COLO668 (cell line): ENCODE data around the gene MAN1C1.

Experiments used
- DNase-seq: peaks from one replicate; lab custom pipeline; 2025; ENCODE audit not compliant: unreplicated experiment; lab: John Stamatoyannopoulos, UW

MAN1C1 gene

DNA sequence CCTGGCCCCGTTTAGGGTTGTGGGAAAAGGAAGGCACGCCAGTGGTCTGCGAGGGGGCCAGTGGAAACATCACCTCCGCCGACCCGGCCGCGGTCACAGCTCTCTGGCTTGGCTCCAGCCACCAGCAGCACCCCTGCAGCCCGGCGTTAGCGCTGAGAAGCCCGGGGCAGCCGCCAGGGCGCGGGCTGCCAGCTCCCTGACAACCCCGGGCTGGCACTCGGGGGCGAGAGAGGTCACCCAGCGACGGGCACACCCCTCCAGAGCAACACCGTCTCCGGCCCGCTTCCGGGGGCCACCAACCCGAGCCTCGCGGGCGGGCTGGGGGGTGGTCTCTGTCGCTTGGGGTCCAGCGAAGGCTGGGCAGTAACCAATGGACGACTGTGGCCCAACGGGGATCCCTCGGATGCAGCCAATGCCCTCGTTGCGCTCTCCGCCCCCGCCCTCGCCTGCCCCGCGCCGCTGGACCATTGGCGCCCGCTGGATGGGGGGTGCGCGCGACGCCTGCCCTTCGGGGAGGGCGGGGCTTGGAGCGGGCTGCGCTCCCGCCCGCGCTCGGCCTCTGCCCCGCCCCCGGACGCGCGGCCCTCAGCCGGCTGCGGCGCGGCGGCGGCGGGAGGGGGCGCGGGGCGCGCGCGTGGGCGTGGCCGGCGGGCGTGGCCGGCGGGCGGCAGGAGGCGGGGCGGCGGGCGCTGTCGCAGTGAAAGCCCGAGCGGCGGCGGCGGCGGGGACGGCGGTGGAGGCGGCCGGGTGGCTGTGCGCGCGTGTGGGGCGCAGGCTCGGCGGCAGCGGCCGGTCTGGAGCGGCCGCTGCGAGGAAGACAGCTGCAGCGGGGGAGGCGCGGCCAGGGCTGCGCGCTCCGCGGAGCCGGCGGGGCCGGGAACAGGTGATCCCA is at the start of gene MAN1C1:
TSS of gene MAN1C1 (plus strand) at position 697 of the 892 bp plus-strand sequence. CDS start 1,007 bp downstream, outside the sequence.
- peak; percentile 99 for DNase-seq

- peak; percentile 34 for DNase-seq
These were observed 48.9 kb upstream of the MAN1C1 start for GRCh38 chr1:25567710-25568089.

- peak; percentile 74 for DNase-seq
These were observed 48.3 kb upstream of the MAN1C1 start for GRCh38 chr1:25568090-25568833.

- DNase-seq = peak; percentile 92
These were observed 47.6 kb upstream of the MAN1C1 start for GRCh38 chr1:25568834-25569596.

- peak; percentile 92 for DNase-seq
These were observed 46.8 kb upstream of the MAN1C1 start for GRCh38 chr1:25569597-25570396.

DNA sequence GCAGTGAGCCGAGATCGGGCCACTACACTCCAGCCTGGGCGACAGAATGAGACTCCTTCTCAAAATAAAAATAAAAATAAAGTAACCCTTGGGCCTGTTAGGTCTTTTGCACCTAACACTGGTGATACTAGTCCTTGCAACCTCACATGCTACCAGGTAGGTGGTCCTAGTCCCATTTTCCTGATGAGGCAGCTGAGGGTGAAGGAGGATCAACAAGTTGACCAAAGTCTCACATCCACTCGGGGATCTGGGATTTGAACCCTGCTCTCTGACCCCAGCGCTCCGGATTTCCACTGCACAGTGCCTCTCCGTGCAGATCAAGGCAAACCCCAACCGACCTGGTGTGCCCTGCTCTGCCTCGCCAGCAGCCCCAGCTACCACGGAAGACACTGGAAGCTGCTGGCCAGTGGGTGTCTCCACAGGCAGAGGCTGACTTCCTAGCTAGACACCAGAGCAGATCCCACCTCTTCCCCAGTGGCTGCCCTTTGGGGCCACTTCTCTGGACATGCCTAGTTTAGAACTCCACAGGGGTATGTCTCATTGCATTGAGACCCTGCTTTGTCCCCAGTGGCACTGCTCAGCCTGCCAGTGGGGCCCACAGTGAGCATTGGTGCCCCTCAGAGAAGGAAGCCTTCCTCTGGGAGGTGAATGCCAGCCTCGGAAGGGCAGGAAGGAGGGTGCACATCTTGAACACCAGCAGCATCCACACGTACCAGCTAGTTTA is 45.6 kb upstream of the MAN1C1 start:
- DNase-seq = no peak

DNA sequence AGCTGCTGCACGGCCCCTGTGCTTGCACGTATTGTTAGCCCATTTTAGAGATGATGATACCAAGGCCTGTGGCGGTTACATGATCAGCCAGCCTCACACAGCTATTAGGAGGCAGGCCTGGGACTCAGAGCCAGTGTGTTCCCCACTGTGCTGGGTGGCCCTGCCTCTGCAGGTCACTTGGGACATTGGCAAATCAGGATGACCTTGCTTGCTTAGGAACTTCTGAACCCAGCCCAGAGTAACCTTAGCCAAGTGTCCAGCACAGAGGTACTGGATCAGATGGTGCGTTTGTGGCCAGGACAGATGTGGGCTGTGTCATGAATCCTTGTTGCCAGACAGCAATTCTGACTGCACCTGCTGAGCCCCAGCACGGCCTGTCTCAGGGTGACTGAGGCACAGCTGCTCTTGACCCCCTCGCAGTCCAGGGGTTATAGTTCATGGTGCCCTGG is 45.0 kb upstream of the MAN1C1 start:
- DNase-seq = no peak

GRCh38 chr1:25572107-25572506 is 44.5 kb upstream of the MAN1C1 start:
- DNase-seq = no peak

DNA sequence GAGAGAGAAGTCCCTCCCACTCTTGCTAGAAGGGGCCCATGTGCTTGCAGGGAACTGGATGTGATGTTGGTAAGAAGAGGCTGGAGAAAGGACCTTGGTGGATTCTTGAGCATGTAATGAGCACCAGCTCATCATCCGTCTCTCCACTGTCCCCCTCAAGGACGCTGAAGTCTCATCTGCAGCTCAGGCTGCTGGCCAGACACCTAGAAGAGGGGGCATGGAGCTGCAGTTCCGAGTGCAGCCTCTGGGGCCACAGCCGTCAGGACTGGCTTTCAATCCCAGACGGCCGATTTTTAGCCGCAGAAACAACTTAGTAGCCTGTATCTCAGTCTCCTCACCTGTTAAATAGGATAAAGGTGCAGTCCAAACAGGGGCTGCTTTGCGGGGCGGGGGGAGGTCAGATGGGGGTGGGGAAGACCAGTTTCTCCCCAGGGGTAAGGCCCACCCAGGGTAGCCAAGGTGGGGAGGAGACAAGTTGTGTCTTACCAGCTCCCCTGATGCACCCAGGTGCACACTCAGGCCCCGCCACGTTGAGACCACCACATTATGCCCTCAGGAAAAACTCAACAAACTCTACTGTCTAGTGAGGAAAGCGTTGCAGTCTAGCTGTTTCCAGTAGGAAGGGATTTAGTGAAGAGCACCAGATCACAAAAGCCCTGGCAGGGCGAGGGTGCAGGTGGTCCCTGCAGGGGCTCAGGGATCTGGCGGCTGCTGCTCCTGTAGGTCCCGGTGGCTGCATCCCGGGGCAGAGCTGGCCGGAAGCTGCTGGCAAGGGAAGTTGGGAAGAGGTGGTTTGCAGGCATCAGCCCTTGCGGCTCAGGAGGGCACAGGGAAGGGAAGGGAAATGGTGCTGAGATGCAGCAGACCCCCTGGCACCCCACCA is 43.6 kb upstream of the MAN1C1 start:
- peak; percentile 82 for DNase-seq

DNA sequence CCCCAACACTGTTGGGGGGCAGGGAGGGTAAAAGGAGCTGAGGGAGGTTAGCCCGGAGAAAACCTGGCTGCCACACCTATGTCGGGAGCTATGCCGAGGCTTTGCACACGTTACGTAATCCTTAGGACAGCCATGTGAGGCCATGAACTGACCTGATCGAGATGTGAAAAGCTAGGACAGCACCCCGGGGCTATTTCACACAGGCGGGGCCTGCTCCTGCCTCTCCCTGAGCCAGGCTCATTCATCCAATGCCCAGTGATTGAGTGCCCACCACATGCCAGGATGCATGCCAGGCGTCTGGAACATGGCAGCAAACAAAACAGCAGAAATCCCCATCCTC is 43.0 kb upstream of the MAN1C1 start:
- DNase-seq = peak; percentile 76

DNA sequence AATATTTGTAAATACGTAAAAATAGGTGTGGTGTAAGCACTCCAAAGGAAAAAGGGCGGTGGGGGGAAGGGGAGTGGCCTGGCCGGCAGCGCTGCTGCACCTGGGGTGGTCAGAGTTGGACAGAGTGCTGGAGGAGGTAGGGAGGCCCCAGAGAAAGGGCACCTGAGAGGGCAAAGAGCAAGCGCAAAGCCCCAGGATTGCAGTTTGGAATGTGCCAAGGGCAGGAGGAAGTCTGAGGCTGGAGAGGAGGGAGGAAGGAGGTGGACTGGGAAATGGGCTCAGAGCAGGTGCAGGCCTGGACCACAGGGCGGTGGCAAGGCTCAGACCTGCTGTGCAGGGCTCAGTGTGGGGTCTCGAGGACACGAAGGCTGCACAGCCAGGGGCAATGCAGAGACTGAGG is 42.6 kb upstream of the MAN1C1 start:
- peak; percentile 56 for DNase-seq

- DNase-seq = no peak
These were observed 41.4 kb upstream of the MAN1C1 start for GRCh38 chr1:25575191-25575590.

GRCh38 chr1:25576459-25577133 is 40.0 kb upstream of the MAN1C1 start:
- no peak for DNase-seq

DNA sequence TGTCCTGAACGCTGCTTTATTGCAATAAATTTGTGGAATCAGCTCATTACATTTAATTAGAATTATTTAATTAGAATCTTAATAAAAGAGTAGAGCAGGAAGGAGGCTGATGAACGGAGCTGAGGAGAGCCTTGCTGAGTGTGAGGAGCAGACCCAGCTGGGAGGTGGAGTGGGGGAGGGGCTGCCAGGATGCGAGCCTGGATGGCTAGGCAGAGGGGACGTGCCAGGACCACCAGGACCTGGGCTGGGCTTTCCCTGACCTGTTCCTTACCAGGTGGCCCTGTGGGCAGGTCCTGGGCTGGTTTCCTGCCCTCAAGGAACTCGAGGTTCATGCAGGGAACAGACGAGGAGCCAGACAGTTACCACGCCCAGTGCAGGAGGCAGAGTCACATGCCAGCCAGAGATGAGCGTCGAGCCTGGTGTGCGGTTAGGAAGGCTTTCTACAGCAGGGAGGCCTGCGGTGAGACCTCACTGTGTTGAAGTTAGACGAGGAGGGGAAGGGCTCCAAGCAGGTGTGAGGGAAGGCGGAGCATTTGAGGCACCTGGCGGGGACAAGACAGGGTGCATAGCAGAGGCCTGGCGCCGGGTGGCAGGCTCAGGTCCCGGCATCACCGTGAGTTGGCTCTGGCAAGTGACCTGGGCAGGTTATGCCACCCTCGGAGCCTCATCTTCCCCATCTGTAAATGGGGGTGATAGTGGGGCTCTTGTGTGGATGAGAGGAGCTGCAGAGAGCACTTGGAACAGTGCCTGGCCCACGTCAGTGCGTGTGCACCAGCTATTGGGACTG is 39.3 kb upstream of the MAN1C1 start:
- peak; percentile 70 for DNase-seq

GRCh38 chr1:25579292-25580252 is 37.0 kb upstream of the MAN1C1 start:
- no peak for DNase-seq

DNA sequence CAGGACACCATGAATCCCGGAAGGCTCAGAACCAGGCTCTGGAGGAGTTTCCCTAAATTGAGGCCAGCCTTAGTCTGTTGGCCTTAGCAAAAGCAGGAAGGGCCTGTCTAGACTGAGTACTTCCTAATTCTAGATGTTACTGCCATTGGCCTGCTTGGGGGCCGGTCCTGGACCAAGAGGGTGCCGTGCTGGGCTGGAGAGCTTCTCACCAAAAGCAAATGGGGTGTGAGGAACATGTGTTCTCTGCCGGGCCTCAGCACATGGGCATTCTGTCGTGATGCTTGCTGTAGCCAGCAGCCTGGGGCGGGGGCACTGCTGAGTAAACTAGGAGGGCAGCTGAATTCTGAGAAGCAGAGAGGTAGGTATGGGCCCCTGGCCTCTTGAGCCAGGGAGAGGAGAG is 35.7 kb upstream of the MAN1C1 start:
- DNase-seq = no peak
